H7 (cell line): Measurements from ENCODE around the gene GPRIN2. TPM values are rescaled to one million over a fixed set of nuclear protein-coding genes. Genes with fewer than 3 reads are reported as not detected.

ENCODE experiments used
- DNase-seq: peaks from one replicate; pipeline ENCODE4 v3.0.0; 2012
- H3K27me3 ChIP-seq: 2 replicates; pipeline ENCODE4 v1.6.0; 2011; ENCODE audit warnings: mild to moderate bottlenecking, low read length; ENCODE audit not compliant: control insufficient read depth, insufficient read depth
- H3K36me3 ChIP-seq: replicated peaks from 2 replicates; pipeline ENCODE4 v1.5.1; 2011; ENCODE audit warnings: low read length; ENCODE audit not compliant: control insufficient read depth, insufficient read depth
- H3K4me3 ChIP-seq: 2 replicates; pipeline ENCODE4 v1.5.1; 2011; ENCODE audit warnings: low read depth, mild to moderate bottlenecking, control low read depth, low read length, moderate library complexity; ENCODE audit not compliant: insufficient read depth
- total RNA-seq: library from RNA; depleted of rRNA; stranded (reverse); fragments of >200 nt; shearing (Covaris generic); gene quantifications from 2 replicates; pipeline ENCODE4 v1.2.3, GENCODE V29; 2014

Gene GPRIN2
- total RNA-seq, 1 experiment from 2014 or later: 4.3 TPM

GRCh38 chr10:46525824-46526681, 30.4 kb downstream of the GPRIN2 start:
- Histone ChIP-seq H3K36me3 (no peaks in the 10 kb centered on the region), H3K4me3 (no peak overlapping the region), H3K27me3 (no peaks in the 10 kb centered on the region)
- no peak for DNase-seq

DNA sequence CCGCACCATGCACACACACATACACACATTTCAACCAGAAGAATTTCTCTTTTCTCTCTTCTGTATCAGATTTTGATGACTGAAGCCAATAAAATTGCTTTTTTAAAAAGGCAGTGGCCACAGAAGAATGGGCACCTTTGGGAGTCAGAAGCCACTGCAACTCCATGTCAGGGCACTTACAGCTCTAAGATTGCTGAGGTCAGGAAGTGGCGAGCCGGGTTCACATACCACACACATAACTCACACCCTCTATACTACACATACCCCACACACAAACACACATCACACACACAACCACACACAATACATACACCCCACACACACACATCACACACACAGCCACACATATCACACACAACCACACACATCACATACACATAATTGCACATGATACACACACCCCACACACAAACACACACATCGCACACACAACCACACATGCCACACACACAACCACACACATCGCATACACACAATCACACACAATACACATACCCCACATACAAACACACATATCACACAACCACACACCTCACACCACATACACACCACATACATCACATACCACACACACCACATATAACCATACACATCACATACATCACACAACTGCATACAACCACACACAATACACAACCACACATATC, 31.2 kb downstream of the GPRIN2 start:
- Histone ChIP-seq H3K4me3 (no peak overlapping the region), H3K36me3 (no peaks in the 10 kb centered on the region)
- DNase-seq: no peak

DNA sequence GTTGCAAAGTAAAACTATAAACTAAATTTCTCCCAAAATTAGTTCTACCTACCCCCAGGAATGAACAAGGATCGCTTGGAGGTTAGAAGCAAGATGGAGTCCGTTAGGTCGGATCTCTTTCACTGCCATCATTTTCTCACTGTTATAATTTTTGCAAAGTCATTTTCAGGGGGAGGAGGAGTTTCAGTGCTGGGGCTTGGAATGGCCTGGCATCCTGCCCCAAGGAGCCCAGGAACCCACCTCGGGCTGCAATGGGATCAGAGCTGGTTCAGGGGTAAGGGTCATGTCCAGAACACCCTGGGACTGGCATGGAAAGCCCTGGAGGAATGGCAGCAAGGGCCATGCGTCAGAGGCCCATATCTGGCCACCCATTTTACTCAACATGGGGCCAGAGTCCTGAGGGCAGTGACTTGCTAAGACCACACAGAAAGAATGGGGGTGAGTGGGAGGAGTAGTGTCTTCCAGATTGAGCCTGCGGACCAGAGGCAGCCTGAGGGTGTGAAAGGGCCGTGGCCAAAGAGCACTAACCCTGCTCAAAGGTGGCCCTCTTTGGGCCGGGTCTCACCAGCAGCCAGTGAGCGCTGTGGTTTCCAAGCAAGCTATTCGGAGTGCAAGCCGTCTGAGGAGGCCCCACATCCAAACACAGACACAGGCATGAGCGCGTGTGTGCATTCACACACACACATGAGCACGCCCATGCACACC, 31.8 kb downstream of the GPRIN2 start:
- Histone ChIP-seq H3K27me3 (no peaks in the 10 kb centered on the region), H3K4me3 (no peak overlapping the region), H3K36me3 (no peaks in the 10 kb centered on the region)
- peak; percentile 71 for DNase-seq

More for the DNA sequence above, 31.2 kb downstream of the GPRIN2 start:
- no peaks in the 10 kb centered on the region for H3K27me3 ChIP-seq

GRCh38 chr10:46523962-46524471, 32.4 kb downstream of the GPRIN2 start:
- no peak overlapping the region for H3K4me3 ChIP-seq
- no peaks in the 10 kb centered on the region for H3K36me3 ChIP-seq
- no peak for DNase-seq
- no peaks in the 10 kb centered on the region for H3K27me3 ChIP-seq

DNA sequence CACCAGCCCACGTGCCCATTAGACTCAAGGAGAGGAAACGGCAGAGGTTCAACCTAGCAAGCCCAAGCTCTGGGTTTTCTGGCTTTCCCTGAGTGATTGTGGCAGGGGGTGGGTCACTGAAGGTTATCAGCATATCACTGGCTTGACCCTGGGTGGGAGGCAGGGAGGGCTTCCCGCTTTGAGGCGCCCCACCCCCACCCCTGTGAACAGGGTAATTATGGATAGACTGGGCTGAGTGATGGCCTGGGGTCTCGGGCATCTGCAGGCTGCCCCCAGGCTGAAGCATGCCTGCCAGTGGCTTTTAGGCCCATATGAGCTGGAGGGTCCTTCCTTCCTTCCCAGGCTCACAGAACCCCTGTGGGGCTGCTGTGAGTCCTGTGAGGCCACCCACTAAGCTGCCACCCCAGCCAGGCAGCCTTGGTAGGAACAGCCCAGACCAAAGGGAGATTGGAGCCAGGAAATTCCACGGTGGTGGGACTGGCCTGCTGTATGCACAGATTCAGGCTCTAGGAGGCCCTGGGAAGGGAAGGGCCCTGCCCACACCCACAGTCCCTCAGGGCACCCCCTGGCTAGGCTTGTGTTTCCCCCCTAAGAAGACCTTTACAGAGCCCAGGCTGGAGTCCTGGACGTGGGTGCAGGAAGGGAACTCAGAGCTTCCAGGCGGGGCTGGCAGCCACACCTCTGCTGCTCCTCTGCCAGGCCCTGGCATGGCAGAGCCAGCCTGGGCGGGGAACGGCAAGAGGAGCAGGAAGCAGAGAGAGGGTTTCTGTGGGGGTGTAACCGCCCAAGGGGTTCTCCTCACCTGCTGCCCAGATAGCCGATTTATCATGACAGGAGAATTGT, 33.1 kb downstream of the GPRIN2 start:
- DNase-seq: peak; percentile 66
- H3K36me3 ChIP-seq: no peaks in the 10 kb centered on the region
- no peaks in the 10 kb centered on the region for H3K27me3 ChIP-seq
- no peak overlapping the region for H3K4me3 ChIP-seq

DNA sequence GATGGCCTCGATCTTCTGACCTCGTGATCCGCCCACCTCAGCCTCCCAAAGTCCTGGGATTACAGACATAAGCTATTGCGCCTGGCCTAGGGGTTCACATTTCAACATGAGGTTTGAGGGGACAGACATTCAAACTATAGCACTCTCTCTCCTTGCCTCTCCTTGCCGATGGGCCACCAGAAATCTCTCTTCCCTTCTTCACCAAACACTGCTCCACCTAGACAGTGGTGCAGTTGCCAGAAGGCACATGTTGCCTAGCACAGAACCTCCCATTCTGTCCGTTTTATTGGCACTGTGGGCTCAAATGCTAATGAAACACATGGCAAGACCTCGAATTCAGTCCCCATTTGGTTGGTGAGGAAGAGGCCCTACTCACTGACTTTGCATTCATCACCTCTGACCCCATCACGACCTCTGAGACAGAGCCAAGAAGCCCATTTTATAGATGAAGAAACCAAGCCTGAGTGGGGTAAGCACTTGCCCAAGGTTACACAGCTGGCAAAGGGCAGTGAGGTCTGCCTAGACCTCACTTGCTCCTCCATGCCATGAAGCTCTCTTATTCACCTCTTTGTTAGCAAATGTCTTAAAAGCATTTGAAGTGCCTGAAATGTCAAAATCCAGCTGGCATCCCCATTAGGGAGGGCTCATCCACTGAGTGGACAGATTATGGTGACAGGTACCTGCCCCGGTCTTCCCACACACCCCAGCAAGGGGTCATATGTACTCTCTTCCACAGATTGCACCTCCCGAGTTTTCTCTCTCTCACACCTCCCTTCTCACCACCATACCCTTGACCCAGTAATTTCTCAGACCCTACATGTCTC, 34.0 kb downstream of the GPRIN2 start:
- Histone ChIP-seq H3K4me3 (no peak overlapping the region), H3K36me3 (no peaks in the 10 kb centered on the region), H3K27me3 (no peaks in the 10 kb centered on the region)
- DNase-seq: no peak

GRCh38 chr10:46520941-46521340, 35.5 kb downstream of the GPRIN2 start:
- Histone ChIP-seq H3K27me3 (no peaks in the 10 kb centered on the region), H3K4me3 (no peak overlapping the region), H3K36me3 (no peaks in the 10 kb centered on the region)
- no peak for DNase-seq

- DNase-seq: no peak
- Histone ChIP-seq H3K27me3 (no peaks in the 10 kb centered on the region), H3K36me3 (no peaks in the 10 kb centered on the region)
Measured at GRCh38 chr10:46520381-46520780, 36.1 kb downstream of the GPRIN2 start.

DNA sequence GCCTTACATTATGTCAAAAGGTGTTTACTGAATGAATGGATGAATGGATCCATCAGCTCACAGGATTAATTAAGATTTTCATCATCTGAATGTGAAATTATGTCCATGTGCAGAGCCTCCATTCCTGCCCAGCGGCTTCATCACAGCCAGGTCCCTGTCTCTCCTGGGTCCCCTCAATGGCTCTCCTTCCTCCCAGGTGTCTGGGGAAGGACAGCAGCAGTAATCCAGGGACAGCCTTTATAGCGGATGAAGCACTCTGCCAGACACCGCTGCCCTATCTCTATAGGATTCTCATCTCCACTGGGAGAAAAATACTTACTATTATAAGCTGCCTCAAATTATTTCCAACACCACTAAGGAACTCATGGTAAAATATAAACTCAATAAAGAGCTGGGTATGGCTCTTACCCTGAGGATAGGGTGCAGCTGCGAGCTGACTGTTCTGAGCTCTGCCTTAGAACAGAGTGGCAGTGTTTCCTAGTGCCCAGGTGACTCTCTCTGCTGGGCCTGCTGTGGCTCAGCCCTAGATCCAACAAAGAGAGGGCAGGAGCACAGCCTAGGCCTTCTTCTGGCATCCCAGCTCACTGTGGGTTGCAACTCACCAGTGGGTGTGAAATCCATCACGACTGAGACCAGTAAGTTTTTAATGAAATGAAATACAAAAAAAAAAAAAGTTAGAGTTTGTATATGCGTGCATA, 38.3 kb downstream of the GPRIN2 start:
- H3K4me3 ChIP-seq: no peak overlapping the region
- no peaks in the 10 kb centered on the region for H3K36me3 ChIP-seq
- no peaks in the 10 kb centered on the region for H3K27me3 ChIP-seq
- no peak for DNase-seq

More at GRCh38 chr10:46520381-46520780, 36.1 kb downstream of the GPRIN2 start:
- no peak overlapping the region for H3K4me3 ChIP-seq

GRCh38 chr10:46517541-46517940, 38.9 kb downstream of the GPRIN2 start:
- Histone ChIP-seq H3K27me3 (no peaks in the 10 kb centered on the region), H3K36me3 (no peaks in the 10 kb centered on the region), H3K4me3 (no peak overlapping the region)
- no peak for DNase-seq

GRCh38 chr10:46516660-46517416, 39.6 kb downstream of the GPRIN2 start:
- no peak for DNase-seq
- Histone ChIP-seq H3K36me3 (no peaks in the 10 kb centered on the region), H3K4me3 (no peak overlapping the region), H3K27me3 (no peaks in the 10 kb centered on the region)

DNA sequence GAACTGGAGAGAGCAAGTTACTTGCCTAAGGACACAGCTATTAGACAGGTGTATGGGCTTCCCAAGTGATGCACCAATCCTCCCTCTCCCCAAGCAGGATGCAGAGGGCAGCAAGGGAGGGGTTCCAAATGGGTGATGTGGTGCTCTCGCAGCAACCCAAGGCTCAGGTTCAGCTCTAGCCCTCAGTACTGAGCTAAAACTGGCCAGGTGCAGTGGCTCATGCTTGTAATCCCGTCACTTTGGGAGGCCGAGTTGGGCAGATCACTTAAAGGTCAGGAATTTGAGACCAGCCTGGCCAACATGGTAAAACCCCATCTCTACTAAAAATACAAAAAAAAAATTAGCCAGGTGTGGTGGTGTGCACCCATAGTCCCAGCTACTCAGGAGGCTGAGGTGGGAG, 40.7 kb downstream of the GPRIN2 start:
- Histone ChIP-seq H3K36me3 (no peaks in the 10 kb centered on the region), H3K27me3 (no peaks in the 10 kb centered on the region), H3K4me3 (no peak overlapping the region)
- DNase-seq: no peak
